ENCODE results near the gene PDGFC.
A peak's percentile ranks its signal among the peaks of the same experiment; 100 is the strongest.

The PDGFC gene

DNA sequence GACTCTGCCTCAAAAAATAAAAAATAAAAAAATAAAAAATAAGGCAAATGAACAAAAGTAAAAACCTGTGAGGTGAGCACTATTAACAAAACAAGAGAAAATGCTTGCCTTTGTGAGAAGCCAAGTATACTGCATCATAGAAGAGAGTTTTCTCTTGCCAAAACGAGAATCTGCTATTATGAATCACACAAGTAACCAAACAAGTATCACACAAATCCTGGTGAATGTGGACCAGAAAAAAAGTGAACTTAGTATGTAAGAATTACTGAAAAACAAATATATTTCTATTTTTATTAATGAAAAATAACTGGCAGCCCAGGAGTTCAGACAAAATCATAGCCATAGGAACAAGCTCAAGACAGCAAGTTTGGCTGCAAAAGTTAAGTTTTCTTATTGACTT is 193.5 kb downstream of the PDGFC start:
- FAIRE-seq, result no peak

DNA sequence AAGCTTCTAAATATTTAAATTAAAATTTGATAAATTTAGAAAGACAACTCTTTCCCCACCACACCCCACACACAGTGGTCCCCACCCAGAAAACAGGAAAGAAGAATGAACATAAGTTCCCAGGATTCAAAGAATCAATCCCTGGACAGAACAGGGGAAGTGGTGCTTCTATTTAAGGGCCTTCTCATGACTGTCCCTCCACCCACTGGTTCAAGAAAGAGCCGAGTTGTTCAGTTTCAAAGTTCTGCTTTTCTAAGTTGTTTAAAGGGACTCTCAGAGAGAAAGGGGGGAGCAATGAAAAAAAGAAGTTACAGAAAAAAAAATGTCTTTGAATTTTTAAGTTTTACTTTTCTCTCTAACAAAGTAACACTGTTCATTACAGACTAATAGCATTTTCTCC is 195.8 kb downstream of the PDGFC start:
- FAIRE-seq, result peak; percentile 59

DNA sequence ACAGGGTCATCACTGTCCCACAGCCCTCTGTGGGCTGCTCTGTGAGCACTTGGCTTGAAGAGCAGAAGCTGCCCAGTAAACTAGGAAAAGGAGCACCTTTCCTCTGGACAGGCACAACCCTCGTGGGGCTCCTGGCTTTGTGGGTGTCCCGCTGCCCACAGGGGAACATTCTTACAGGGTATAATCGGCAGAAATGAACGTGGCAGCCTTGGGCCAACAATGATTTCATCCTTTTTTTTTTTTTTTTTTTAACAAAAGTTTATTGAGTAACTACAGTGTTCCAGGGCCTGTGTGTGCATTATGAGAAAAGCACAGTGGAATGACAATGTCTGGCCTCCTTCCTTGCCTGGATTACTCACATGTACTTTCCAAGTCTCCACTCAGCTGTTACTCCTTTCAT is 197.2 kb downstream of the PDGFC start:
- FAIRE-seq, result no peak

DNA sequence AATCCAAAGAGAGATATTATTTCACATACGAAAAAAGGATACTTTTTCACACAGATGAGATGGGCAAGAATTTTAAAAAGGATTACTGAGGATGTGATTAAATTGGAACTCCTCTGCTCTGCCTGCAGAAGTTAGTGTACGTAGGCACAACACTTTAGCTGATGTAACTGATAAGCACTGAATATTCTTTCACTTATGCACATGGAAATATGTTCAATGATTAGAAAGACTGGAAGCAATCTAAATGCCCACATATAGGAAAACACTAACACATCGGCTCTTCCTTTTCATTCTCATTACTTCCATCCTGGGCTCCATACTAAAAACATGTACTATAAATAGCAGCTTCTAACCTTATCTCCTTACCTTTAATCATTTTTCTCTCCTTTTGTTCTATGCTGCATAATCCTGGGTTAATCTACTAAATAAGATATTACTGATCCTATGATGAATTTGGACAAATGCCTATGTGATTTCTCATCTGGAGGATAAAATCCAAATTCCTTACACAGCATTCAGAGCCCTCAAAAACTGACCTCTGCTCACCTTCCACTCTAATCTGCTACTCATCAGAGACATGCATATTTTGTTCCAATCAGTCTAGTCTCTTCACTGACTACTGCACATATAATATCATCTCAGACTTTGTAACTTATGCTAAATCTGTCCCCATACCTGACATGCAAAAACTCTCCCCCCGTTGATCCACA is 197.8 kb downstream of the PDGFC start:
- FAIRE-seq, result no peak

DNA sequence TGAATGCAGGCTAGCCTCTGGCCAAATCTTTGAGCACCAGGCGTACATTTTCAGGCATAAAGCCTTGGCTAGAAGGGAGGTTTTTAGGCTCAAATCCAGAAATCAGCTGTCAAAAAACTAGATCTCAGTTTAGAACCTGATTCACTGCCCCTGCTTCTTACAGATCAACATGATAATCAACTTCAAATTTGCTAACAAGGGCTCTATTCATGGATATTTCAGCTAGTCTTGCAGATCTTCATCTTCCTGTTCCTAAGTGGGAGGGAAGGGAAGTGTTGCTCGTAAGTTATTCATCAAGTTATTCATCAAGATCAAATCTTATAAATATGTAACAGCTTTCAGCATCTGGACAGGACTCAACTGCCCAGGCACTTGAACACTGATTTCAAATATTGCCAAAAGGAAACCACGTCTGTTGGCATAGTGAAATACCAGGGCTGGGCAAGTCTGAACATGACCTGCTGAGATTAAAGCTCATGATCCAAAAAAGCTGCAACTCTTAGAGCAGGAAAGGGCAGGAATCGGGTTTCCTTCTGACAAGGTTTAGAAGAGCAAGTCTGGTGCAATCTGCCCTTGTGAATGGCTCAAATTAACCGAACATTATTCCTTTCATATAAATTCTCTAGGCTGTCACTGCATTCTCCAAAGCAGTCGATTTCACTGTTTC is 200.3 kb downstream of the PDGFC start:
- peak; percentile 100 for FAIRE-seq

DNA sequence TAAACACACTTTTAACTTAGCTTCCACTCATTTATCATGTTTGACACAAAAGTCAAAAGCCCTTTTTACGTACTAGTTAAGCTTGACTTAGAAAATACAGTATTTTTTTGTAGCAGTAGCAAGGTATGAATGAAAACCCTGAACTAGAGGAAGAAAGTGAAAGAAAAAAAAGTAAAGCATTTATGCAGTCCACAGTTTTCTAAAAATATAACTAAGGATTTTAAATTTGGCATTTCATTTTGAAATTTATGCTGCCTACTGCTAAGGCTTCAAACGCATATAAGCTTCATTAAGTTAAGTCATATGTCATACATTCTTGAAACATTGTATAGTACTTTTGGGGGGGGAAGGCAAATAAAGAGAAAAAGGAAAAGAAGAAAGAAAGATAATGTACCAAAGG is 201.5 kb downstream of the PDGFC start:
- FAIRE-seq, result no peak

DNA sequence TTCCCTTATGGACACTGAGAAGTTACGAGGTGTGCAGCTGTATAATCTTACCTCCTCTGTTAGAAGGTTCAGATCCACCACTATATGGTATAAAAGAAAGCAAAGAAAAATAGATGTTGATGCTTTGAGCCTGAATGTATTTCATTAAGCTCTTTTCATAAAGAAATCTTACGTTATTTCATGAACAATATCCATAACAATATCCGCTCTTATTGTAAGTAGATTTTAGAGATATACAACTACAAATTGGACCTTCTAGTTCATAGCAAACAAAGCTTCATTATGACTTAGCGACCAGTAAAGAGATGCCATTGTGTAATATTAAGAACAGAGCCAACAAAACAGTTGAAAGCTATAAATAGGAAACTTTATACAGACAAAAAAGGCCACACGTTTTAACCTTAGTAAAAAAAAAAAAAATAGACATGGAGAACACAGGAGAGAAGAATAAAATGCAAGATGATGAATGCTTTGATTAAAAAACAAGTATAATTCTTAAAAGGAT is 203.6 kb downstream of the PDGFC start:
- no peak for FAIRE-seq

DNA sequence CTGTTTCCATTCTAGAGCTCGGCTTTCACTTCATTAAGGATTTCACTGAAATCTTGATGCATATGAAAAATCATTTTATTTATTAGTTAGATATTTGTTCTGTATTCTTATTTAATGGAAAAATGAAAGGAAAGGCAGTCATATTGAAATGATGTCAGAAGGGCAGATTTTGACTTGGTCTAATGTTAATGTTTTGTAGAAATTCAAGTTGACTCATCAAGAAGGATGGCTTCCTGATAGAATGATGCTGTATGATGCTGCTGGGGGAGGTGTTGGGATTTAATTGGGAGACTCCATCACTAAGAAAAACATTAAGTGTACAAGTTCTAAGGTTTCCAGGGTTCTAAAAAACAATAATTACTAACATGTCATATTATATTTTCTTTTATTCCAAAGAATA is 204.8 kb downstream of the PDGFC start:
- no peak for FAIRE-seq

DNA sequence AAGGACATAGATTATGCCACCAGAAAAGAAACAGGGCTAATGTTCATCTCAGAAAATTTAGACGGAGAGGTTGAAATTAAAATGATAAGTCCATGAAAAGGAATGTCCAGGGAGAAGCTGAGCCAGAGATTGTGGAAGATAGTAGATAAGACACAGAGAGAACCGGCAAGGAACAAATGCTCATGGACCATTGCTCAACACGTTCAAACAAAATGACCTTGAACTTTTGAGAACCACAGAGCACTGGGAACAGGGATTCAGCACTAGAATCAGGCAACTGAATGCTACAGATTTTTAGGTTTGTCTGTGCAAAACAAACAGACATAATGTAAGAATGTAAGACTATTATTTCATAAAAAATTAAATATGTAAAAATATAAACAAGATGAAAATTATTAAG is 206.3 kb downstream of the PDGFC start:
- no peak for FAIRE-seq

DNA sequence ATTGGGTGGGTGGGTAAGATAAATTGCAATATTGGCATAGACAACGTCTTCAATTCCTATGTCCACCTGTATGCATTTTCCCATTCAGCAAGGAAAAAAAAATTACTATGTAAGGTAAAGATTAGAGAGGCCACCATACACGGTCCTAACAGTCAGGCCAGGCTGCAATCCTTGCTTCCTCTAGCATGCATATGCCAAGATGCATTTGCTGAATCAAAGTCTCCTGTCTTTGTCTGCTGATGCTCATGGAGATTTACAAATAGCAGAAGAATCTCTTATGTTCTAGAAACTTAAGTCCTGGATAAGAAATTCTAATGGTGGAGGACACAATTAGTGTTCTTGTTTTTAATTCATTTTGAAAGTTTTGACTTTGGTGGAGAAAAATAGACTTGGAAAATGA is 206.8 kb downstream of the PDGFC start:
- no peak for FAIRE-seq

DNA sequence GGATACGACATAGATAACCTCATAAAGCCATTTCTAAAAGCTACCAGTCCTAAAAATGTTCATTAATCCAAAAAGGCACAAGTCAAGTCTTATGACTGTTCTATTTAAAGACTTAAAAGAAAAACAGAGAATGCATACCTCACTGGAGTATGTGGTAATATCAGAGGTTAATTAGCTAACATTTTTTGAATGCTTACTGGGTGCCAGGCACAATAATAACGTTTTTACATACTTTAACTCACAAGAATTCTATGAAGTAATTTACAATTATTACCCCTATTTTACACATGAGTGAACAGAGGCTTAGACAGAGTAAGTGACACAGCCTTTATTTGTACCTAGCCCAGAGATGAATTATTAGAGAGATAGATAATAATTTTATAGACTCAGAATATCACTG is 207.5 kb downstream of the PDGFC start:
- peak; percentile 98 for FAIRE-seq

DNA sequence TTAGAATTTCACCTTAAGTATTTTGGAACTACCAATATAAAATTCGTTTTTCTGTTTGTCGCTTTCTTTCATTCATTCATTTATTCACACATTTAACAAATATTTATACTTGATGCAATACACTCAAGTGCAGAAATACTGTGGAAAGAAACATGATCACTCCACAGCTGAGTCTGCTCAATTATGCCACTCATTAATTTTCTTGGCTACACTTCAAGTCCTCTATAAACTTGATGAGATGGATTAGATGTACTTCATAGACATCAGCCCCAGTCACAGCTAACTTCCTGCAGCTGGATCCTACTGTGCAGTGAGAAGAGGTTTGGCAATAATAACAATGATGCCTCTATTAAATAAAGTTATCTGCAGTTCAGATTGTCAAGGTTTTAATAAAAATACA is 208.1 kb downstream of the PDGFC start:
- no peak for FAIRE-seq

DNA sequence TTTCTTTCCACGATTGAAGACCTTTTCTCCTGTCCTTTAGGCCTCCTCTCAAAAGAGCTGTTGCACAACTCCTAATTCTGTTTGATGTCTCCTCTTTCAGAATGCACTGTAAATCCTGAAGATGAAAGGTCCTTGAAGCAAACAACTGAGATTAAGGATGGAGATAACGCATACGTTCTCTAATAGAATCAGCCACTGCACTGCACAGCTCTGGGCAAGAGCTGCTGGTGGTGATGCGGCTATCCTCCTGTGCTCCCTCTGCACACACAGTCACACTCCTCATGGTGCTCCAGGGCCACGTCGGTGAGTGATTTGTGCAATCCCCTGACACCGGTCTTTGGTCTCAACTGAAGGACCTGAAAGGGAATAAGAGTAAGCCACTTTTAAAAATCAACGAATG is 208.7 kb downstream of the PDGFC start:
- FAIRE-seq, result peak; percentile 63

DNA sequence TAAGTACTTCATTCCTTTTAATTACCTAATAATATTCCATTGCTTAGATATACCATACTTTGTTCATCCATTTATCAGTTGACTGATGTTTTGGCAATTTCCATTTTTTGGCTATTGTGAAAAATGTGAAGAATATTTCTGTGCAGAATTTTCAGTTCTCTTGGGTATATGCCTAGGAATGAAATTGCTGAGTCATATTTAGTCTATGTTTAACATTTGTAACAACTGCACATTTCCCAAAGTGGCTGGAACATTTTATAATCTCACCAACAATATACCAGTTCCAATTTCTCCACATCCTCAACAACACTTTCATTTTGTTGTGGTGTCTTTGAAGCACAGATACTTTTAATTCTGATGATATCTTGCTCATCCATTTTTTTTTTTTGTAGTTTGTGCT is 215.5 kb downstream of the PDGFC start:
- FAIRE-seq, result no peak

DNA sequence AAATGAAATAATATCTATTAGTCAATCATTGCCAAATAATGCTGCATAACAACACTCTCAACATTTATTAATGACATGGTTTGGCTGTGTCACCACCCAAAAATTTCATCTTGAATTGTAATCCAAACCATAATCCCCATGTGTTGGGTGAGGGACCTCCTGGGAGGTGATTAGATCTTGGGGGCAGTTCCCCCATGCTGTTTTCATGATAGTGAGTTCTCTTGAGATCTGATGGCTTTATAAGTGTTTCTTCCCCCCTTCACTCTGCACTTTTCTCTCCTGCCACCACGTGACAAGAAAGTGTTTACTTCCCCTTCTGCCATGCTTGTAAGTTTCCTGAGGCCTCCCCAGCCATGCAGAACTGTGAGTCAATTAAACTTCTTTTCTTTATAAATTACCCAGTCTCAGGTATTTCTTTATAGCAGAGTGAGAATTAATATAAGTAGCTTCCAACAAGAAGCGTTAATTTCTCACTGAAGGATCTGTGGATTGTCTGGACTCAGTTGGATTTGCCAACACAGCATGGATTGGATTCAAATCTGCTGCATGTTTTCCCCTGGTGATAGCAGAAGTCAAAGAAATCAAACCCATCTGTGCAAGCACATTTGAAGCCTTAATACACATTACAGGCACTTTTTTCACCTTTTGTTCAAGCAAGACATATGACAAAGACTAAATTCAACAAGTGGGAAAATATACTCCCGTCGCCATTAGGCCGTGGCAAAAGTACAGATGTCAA is 216.6 kb downstream of the PDGFC start:
- no peak for FAIRE-seq

DNA sequence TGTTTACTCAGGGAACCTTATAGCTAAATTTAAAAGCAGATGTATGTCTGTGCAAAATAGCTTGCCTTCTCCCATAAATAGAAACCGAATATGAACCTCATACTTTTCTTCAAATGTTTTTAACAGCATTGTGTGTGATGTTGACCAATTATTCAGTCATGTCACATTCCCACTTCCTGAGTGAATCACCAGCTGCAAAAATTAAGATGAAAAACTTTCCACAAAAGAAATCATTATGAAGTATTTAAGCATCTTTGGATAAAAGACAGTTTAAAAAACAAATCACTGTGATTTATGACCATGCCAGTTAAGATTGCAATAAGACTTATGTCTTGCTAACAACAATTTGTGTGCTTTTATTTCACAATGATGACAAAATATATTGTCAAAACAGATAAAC is 220.1 kb downstream of the PDGFC start:
- FAIRE-seq, result no peak

DNA sequence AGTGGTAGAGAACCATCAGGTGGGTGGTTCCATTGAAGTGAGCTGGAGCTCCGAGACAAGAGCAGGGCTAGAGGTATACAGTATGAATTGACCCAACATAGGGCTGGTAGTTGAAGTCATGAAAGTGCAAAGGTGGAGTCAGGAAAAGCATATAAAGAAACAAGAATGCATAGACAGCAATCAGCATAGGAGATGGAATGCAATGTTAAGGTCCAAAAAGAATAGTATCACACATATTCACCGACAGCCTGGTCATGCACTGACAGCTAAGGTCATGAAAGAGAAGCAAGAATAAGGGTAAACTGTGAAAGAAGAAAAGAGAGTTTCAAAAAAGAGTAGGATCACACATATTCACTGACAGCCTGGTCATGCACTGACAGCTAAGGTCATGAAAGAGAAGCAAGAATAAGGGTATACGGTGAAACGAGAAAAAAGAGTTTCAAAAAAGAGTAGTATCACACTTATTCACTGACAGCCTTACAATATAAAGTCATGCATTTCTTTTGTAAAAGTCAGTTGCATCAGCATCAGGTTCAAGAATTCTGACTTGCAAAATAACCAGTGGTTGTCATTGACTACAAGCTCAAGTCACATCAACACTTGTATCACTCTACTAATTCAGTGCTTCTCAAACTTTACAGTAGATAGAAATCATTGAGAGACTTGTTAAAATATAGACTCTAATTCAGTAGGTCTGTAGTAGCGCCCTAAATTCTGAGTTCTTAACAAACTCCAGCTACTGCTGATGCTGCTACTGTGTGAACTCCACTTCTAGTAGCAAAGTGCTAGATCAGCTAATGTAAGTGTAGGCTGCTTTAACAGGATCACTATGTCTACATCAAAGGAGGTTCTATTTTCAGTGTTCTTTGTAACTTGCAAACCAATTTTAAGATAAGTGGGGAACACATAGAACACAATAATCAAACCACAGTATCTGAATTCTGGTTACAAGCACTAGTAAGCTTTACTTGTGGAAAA is 221.9 kb downstream of the PDGFC start:
- FAIRE-seq, result no peak

DNA sequence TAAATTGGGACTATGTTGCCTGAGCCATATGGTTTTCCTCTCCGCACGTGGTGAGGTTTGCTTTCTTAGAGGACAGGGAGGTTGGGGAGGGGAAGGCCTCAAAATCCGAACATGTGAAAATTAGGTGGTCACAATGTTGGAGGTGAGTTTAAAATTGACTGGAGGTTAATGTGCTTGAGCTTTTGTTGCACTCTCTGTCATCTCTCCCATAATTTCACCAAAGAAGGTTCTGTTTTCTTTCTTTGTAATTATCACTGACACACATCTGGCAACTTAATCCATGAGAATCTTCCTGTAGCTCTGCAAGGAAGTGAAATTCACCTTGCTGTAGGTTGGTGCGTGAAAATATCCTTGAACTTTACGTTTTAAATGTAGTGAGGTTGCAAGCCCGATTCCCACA is 225.5 kb downstream of the PDGFC start:
- FAIRE-seq, result no peak

DNA sequence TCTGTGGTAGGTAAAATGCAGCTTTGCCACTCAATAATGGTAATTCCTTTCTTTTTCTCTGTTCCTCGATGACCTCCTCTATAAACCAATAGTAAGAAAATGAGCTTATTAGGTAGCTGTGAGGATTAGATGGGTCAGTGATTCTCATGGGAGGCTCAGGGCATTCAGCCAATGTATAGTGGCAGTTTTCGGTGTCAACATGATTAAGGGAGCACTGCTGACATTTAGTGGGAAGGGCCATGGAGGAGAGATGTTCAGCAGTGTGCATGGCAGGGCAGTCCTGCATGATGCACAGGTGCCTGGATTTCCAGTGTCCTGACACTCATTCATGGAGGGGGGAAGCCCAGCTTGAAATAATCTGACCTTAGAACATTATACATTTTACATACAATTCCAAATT is 232.8 kb downstream of the PDGFC start:
- no peak for FAIRE-seq

DNA sequence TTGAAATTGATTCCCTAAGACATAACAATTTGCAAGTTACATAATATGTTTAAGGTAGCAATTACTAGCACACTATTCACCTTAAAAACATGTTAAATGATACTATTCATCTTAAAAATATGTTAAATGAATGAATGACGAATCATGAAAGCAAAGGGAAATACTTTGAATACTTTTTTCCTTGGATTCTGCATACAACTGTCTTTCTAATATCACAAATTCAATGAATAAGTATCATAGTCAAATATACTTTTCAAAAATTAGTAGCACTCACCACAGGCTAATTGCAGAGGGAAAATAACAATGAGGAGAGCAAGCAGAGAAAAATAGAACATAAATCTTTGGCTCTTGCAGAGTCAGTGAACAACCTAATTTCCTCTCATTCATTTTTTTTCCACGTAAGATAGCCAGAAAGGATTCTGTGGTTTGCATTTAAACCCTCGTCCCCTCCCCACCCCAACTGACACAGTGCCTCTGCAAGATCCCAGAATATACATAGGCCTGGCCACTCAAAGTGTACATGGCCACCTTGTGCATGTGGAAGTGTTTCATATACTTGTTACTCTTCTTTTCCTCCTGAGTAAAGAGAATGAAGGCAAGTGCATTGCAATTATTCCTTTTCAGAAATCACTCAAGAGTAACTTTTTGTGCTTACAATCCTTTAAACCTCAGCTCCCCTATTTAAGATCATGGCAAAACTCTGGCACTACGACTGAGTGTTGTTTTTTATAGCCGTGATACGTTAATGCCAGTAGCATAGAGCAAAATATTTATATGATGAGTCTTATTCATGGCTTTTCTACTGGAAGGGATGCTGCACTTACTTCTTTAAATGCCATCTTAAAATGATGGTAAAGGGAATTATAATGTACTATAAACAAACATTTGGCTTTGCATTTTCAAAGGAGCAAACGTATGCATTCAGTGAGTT is 236.4 kb downstream of the PDGFC start:
- FAIRE-seq, result no peak

DNA sequence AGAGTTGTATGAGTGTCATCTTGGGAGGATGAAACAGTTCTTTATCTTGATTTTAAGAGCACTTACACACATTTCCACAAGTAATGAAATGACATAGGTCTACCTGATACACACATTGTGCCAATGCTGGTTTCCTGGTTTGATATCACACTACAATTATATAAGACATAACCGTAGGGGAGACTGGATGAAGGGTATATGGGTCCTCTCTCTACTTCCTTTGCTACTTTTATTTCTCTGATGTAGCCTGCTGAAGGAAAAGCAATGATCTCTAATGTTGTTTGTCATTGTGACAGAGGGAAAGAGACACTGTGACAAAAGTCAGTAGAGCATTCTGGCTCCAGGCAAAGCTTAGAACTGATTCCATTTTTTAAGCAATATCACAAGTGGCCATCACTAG is 238.0 kb downstream of the PDGFC start:
- no peak for FAIRE-seq

DNA sequence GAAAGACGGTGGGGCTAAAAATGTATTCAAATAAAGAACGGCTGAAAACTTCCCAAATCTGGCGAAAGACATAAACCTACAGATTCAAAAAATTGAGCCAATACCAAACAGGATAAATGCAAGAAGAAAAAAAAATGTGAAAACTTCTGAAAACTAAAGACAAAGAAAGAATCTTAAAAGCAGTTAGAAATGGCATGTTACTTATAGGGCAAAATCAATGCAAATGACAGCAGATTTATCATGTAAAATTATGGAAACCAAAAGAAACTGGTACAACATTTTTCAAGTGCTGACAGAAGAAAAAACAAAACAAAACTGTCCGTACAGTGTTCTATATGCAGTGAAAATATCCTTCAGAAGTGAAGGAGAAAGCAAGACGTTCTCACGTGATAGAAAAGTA is 239.0 kb downstream of the PDGFC start:
- FAIRE-seq, result peak; percentile 19
